Measurements from ENCODE around the gene WDR76.

- TF ChIP-seq EZH2 (IDR thresholded peaks at IDR 0.05; ENCODE audit: borderline replicate concordance) (no peak), CTCF (IDR thresholded peaks at IDR 0.05; ENCODE audit: poor library complexity) (no peak)
Measured at GRCh38 chr15:43792761-43793476, 33.9 kb upstream of the WDR76 start.

Data from hepatocyte (in vitro differentiated cells).